Parathyroid adenoma (tissue), 2 donors: ENCODE data around the gene ZFPL1.

ENCODE experiments used
- H2AFZ ChIP-seq: fragments of 300-600 bp; sonication (generic); one replicate; pipeline ENCODE4 v1.7.0; 2017; ENCODE audit warnings: antibody characterized with exemption, mild to moderate bottlenecking
- H3K27ac ChIP-seq: fragments of 300-600 bp; sonication (generic); one replicate; pipeline ENCODE4 v1.7.0; 2017
- H3K27me3 ChIP-seq: fragments of 300-600 bp; sonication (generic); one replicate; pipeline ENCODE4 v1.7.0; 2017; ENCODE audit warnings: low read length; ENCODE audit not compliant: control insufficient read depth, insufficient read depth
- H3K36me3 ChIP-seq: fragments of 300-600 bp; sonication (generic); one replicate; pipeline ENCODE4 v1.7.0; 2017; ENCODE audit warnings: low read length; ENCODE audit not compliant: control insufficient read depth, insufficient read depth
- H3K4me1 ChIP-seq: fragments of 300-600 bp; sonication (generic); one replicate; pipeline ENCODE4 v1.7.0; 2017; ENCODE audit warnings: control low read depth
- H3K4me2 ChIP-seq: fragments of 300-600 bp; sonication (generic); one replicate; pipeline ENCODE4 v1.7.0; 2017; ENCODE audit warnings: low read length
- H3K4me3 ChIP-seq: fragments of 300-600 bp; sonication (generic); one replicate; pipeline ENCODE4 v1.7.0; 2017; ENCODE audit warnings: low read depth, low read length
- H3K79me2 ChIP-seq: fragments of 300-600 bp; sonication (generic); one replicate; pipeline ENCODE4 v1.7.0; 2017; ENCODE audit warnings: control low read depth
- H3K9ac ChIP-seq: fragments of 300-600 bp; sonication (generic); one replicate; pipeline ENCODE4 v1.7.0; 2017; ENCODE audit warnings: mild to moderate bottlenecking
- H3K9me3 ChIP-seq: fragments of 300-600 bp; sonication (generic); one replicate; pipeline ENCODE4 v1.7.0; 2017; ENCODE audit warnings: low read length; ENCODE audit not compliant: control insufficient read depth
- TF ChIP-seq, protein P1 (sequence below): fragments of 300-600 bp; sonication (generic); IDR thresholded peaks from one replicate; pipeline ENCODE4 v1.7.0; 2017; ENCODE audit warnings: antibody characterized with exemption, mild to moderate bottlenecking
- donor health status: primary hyperparathyroidism.

The ZFPL1 gene

DNA sequence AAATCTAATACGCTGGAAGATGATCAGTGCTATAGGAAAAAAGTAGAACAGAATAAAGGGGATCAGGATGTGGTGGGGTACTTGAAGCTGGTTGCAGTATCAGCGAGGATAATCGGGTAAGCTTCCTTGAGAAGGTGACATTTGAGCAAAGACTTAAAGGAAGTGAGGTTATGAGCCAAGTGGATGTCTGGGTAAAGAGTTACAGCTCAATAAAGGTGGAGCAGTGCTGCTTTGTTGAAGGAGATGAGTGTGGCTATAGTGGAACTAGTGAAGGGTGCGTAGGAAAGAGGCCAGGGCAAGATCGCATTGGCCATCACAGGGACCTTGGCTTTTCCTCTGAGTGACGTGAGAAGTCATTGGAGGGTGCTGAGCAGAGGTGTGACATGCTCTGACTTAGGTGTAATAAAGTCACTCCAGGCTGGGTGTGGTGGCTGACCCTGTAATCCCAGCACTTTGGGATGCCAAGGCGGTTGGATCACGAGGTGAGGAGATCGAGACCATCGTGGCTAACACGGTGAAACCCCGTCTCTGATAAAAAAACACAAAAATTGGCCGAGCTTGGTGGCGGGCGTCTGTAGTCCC lies 52.6 kb downstream of the ZFPL1 start:
- Histone ChIP-seq H2AFZ (no peak overlapping the region), H3K27ac (no peak overlapping the region), H3K4me2 (no peak overlapping the region), H3K79me2 (peaks cover 10% of the 10 kb centered on the region), H3K9me3 (no peaks in the 10 kb centered on the region), H3K27me3 (no peaks in the 10 kb centered on the region), H3K36me3 (no peaks in the 10 kb centered on the region), H3K9ac (no peak overlapping the region), H3K4me3 (no peak overlapping the region), H3K4me1 (peaks cover 2% of the 10 kb centered on the region)
- TF ChIP-seq, protein P1, sequence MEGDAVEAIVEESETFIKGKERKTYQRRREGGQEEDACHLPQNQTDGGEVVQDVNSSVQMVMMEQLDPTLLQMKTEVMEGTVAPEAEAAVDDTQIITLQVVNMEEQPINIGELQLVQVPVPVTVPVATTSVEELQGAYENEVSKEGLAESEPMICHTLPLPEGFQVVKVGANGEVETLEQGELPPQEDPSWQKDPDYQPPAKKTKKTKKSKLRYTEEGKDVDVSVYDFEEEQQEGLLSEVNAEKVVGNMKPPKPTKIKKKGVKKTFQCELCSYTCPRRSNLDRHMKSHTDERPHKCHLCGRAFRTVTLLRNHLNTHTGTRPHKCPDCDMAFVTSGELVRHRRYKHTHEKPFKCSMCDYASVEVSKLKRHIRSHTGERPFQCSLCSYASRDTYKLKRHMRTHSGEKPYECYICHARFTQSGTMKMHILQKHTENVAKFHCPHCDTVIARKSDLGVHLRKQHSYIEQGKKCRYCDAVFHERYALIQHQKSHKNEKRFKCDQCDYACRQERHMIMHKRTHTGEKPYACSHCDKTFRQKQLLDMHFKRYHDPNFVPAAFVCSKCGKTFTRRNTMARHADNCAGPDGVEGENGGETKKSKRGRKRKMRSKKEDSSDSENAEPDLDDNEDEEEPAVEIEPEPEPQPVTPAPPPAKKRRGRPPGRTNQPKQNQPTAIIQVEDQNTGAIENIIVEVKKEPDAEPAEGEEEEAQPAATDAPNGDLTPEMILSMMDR, result no peak
